HG02852 (cell line): ENCODE data around the gene THRB.

Experiments
- ATAC-seq: cut with Tn5 transposase; IDR thresholded peaks from one replicate; pipeline ENCODE4 v1.9.1; 2021; ENCODE audit warnings: mild to moderate bottlenecking, moderate library complexity; ENCODE audit not compliant: unreplicated experiment

Gene THRB

DNA sequence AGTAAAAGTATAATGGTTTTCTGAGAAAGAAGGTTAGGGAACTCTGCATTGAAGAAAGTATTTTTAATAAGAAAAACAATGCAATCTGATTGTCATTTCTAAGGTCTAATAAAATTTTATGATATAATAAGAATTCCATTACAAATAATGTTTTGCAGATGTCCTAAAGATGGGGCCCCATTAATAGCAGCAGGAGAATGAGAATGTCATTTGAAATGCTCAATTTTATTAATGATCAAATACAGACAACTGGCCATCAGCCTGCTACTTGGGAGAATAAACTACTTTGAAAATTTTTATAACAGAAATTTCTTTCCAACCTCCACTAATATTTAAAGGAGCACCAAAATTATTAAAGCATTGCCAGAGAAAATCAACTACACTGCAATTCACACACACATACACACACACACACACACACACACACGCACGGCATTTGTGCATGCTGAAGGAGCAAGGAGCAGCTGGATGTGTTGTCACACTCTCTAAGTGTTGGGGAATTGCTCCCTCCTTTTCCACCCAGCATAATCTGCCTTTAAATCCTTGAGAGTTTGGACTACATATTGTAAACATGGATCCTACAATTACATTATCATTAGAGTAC lies 109.5 kb downstream of the THRB start:
- no peak for ATAC-seq

DNA sequence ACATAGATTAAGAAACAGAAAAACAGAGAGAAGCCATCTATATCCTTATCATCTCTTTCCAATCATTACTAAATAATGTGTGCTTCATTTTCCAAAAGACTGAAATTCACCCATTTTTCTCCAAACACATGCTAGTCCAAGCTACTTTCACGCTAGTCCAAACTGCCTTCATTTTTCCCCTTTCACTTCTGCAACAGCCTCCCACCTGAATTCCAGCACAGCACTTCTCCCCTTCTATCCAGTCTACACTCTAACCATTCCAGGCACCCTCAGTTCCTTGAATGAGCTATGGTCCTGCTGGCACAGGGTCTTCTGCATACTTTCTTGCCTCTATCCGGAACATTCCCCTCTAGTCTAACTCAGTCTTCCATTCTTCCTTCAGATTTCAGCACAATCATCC lies 112.0 kb downstream of the THRB start:
- no peak for ATAC-seq

DNA sequence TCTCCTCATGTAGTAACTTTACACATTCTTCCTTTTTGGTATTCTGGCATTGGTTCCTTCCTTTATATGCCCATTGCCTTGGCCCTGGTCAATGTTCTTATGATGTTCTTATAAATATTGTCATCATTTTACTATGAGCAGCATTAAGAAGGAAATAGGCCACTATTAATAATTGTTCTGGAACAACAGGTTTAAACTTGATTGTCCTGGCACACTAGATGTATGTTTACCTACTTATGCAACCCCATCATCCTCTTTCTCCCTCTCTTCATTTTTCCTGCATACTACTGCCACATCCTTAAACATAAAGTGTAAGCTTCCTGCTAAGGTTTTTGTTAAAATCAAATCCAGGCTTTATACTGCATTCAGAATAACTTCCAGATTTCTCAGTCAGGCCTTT lies 114.7 kb downstream of the THRB start:
- ATAC-seq, result no peak

DNA sequence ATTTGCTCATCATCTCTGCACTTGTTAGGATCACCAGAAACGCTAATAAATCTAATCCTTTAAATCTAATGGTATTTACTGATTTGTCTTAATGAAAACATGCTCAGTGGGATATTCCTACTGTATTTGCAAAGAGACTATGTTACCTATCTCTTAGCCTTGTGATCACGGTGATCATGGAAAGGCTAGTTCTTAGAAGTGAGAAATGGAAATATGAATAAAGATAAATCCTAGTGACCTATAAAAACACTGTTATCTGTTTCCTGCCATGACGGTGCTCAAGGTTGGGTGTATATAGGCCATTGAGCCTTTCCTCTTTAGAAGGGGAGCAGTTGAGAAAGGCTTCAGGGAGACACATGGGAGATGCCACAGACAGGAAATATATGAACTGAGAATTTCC lies 116.3 kb downstream of the THRB start:
- ATAC-seq, result no peak

DNA sequence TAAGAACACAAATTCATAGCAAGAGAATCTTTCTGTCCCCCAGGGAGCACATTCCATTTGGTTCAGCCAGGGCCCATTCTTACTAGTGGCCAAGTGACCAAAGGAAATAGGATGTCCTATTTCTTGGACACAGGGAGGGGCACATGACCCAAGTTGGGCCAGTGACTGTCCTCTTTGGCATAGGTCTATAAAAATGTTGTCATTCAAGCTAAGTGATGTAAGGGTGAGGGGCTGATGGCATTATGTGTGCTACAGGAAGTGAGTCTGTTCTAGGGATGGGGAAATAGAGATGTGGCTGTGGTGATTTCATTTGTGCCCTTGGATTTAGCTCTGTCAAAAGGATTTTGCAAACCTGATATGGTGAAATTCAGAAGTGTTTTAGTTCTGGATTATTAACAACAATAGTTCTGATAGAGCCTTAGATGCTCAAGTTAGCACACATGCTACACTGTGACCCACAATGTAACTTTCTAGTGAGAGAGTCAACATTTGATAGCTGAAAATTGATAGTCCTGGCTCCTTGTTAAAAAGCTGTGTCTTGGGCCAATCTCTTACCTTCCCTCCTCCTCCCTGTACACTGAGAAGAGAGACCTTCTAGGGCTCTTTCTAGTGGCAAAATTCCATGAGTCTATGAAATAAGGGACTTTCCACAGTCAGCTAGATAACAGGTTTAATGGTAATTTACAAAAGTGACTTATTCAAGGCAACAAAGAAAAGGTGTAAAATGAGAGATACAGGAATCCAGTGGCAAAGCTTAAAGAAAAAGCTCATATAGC lies 117.2 kb downstream of the THRB start:
- ATAC-seq, result no peak

DNA sequence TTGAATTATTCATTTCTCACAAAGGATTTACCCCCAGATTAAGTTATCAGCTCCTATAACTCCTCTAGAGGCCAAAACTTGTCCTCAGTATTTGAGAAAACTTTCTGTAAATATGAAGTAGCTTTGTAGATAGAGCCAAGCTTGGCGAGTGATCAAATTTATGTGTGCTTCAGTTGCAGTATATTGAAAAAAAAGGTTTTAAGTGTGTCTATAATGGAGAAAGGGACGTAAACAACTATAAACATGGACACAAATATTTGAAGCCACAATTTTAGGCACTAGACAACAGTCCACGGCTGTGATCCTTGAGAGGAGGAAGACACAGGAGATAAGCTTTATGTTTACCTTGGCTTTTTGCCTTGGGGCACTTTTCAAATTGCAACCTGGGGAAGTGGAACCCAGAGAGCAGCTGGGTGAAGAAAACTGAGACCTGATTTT lies 118.7 kb downstream of the THRB start:
- ATAC-seq, result no peak

DNA sequence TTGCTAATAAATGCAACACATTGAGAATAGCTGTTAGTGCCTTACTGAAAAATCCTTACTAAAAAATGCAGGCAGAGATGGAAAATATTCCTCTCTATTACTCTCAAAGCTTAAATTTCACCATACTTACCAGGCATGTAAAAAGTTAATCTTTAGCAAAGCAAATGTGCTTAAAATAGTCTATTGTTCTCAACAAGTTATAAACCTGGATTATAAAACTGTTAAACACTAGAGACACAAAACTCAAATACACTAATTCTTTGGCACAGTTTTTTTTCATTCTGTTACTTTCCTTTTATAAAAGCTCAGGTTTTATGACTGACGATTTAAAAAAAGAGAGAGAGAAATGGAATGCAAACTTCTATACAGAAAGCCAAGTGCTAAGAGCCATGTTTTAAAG lies 119.8 kb downstream of the THRB start:
- no peak for ATAC-seq

DNA sequence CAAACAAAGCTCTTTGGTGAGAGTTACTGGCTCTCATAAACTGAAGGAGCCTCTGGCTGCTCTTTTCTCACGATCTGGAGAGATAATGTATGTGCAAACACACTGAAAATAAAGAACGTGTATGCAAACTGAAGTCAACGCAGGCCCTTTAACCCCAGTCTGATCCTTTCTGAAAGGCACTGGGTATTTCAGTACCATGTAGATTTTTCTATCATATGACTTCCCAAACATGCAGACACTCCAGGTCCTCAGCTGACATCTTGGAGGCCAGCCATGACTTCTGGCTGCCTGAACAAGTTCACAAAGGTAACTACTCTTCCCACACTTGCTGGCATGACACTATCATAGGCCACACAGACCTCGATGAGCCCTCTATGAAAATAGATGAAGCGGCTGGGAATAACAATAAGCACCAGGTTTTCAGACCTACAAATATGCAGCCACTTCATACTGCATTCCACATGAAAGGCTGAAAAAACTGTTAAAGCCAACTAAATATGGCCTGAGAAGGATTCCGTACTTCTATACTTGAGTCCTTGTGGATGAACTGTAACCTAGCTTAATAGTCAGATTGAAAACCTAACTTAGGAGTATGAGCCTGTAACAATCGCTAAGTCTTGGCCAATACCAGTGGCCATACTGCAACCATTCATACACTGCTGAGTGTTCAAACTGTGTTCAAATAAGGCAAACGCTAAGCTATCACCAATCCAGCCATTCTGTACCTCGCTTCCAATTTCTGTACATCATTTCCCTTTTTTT lies 121.3 kb downstream of the THRB start:
- no peak for ATAC-seq

DNA sequence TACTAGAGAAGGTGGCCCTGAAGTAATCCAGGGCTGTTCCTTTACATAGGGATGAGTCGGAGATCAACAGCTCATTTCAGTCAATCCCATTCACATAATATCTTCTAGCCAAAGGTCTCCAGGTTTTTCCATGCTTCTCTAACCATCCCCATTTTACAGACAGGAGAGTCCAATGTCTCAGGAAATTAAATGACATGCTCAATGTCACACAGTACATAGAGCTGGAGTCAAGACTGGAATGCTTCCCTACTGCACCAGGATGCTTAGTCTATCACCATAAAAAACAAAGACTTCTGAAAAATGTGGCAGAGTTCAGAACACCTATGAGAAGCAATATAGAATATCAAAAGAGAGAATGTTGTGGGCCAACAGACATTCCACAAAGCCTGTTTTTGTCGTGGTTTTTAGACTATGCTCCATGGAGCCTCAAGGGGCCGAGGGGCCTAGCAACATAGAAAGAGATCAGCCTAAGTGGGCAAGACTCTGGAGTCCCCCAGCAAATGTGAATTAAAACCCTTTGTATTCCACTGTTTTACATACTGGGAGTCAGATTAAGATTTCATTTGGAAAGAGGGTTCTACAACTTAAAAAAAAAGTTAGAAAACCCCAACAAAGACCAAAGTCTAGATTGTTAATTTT lies 122.0 kb downstream of the THRB start:
- ATAC-seq, result no peak

DNA sequence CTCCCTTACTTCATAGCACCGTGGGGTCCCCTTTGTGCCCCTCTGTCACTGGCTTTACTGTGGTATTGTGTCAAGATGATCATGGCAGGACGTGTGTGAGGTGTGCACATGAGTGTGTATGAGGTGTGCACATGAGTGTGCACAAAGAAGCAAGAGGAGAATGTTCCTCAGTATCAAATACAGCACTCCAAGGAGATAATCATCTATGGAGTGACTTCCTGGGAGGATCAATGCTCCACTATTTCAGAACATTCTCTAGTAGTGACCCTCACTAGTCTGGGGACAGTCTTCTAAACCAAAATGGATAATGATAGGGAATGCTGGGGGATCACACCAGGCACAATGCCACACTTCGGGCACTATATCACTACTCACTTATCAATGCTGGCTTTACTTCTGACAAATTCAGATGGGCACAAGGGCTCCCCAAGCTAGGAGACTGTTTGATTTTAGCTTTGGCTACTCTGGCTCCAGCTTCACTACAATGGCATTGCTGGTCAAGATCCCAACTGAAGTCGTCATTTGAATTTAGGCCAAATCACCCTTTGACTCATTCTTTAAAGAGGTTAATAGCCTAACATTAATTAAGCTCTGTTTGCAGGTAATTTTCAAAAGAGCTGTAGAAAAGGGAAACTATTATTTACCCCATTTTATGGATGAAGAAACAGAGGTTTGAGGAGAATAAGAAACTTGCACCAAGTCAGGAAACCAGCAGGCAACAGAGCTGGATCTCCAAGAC lies 124.1 kb downstream of the THRB start:
- ATAC-seq, result no peak

DNA sequence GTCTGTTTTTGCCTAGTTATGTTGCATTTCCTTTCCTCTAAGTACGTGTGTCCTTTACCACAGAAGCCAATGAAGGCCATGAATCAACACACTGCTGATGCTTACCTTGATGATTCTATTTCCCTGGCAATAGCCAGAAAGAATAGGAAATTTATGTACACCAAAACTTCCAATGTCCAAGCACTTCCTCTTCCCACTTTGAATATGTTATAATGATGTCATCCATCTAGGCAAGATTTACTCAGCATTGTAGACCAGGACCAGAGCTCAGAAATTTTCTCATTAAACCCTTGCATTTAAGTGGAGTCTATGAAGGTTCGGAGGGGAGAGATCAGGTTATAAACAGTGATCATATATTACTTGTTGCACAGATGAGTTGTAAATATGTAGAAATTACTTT lies 126.0 kb downstream of the THRB start:
- no peak for ATAC-seq

DNA sequence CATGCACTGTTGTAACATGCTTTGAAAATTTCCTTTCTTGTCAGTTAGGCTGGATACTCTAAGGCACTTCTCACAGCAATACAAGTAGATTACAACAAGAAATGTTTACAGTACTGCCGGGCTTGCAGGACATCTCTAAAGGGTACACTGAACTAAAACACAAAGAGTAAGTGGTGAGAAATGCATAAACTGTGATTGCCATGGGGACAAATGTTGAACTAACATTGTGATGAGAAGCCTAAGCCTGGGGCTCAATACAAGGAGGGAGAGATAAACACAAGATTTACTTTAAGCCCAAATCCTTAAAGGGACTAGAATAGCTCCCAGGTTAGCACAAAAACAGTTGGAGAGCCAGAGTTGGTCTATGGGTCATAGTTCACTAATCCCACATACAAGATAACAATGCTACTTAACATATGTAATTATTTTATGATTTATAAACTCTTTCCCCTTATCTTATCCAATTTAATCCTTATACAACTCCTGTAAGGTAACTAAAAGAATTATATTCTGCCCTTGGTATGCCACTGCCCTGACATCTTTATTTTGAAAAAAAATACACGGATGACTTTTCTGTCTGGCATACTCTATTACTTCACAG lies 126.9 kb downstream of the THRB start:
- no peak for ATAC-seq

DNA sequence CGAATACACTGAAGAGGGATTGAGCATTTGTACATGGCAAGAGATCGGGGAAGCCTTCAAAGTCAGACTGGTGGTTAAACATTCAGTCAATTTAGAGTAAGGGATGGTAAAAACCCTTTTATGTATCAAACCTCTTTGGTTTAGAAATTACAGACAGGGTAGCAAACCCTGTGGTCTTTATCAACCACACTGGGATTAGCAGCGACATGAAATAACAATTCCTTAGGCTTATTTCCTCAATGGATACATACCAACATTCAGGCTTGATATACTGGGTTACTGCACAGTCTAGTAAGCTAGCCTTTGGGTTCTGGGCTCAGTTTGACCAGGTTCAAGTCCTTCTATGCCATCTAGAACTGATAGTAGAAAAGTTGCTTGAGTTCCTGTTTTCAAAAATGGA lies 127.4 kb downstream of the THRB start:
- no peak for ATAC-seq

DNA sequence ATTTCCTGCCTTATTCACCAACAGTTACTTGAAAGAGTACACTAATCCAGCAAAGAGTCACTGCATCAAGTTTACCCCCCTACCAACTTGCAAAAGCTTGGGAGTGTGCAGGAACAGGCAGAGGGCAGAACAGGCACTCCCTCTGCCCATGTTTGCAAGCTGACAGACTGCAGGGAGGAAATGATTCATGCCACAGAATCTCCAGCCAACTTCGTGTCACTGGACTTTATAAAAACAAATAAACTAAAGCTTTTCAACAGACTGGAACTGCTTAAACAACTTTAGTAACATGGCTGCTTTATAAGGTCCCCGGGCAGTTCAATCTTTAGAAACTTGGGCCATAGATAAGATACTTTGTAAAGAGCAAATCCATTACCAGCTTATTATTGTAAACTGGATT lies 129.5 kb downstream of the THRB start:
- ATAC-seq, result no peak

DNA sequence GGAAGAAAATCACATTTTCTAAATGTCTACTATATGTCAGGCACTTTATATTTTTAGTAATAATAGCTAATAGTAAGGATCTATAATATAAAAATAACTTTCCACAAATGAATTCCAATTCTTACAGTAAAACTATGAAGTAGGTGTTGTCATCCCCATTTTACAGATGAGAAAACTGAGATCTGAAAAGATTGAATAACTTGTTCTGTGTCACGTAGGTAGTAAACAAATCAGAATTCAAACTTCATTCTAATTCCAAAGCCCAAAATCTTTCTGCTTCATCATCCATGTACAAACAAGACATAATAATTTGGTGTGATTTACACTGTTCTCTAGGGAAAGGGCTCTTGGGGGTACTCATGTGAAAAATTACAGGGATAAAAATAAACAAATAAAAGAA lies 130.3 kb downstream of the THRB start:
- ATAC-seq, result no peak

DNA sequence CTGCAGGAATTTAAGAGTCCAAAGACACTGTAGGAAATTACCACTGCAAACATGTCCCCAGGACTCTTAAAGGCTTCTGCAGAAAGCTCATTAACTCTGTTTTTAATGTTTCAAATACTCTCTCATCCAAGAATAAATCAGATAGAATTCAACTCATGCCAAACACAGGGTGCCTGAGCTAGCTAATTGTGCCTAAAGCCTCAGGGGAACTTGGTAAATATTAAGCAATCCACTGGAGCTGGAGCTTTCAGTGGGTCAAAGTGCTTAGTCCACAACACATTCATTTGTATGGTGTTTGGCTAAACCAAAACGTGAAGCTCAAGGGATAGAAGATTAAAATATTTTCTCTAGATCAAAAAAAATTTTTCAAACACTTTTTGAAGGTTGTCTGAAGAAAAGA lies 131.4 kb downstream of the THRB start:
- ATAC-seq, result no peak

DNA sequence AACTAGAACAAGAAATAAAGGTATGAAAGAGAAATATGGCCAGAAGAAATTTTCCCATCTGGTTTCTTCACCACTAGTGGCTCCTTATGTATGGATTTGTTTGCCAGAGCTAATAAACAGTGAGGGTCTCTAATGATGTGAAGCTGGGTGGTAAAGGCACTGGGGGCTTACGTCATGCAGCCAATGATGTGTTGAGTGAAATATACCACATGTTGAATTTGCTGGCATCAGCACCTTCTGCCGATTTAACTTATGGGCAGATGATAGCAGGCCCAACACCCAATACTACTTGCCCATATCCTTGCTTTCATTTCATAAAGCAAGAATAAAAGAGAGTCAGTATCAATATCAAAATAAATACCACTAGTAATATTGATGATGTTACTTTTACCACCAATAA lies 133.0 kb downstream of the THRB start:
- ATAC-seq, result no peak

DNA sequence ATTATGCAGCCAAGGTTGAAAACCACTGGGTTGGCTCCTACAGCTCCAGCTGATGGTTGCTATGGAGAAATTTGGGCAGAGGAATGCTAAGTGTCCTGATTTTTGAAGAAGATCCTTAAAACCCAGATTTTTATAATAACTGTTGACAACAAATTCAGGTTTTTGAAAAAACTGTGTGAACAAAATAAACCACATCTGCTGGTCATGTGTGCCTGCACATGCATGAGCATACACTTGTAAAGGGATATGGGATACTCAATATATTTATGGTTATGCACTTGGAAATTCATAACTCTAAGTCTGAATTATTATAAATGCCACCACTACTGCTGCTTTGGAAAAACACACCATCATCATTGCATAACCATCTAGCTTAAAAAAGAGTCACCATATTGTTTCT lies 133.7 kb downstream of the THRB start:
- ATAC-seq, result no peak

DNA sequence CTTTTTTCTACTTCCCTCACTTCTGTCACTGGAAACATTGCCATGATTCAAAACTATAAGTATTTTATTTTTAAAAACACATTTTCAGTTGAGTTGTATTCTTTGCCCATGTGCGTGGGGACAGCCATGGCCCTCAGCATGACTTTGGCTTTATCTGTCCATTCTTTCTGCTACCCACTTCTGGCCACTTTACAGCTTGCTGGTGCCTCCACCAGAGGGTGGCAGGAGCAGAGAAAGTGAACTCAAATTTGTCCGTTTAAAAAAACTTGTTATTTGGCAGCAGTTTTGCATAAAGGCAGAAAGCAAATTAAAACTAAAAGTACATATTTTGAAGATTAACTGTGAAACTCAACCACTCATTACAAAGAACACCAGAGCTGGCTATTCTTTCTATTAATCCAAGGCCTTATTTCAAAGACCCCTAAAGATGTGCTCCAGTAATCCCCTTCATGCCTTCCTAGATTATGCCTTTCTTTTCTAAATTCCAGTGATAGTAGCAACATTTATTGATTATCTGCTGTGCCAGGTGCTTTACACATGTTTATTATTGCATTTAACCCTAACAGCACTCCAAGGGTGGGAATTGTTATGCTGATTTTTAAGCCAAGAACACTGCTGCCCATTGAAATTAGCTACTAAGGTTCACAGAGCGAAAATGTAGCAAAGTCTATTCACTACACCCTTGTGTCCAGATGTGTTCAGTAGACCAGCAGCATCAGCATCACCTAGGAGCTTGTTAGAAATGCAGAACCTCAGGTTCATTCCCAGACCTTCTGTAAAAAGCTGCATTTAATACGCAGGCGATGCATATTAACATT lies 134.8 kb downstream of the THRB start:
- no peak for ATAC-seq

DNA sequence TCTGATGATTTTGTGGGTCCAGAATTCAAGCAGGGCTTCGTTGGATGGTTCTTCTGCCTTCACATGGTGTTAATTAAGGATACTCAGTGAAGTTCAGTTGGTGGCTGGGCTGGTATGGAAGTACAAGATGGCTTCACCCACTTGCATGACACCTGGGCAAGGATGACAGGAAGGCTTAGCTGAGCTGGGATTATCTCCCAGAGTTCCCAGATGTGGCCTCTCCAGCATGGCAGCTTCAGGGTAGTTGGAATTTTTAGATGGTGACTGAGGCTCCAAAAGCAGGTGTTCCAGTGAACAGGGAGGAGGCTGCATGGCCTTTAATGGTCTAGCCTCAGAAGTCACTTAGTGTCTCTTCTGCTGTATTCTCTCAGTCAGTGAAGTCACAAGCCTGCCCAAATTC lies 135.5 kb downstream of the THRB start:
- ATAC-seq, result no peak
